GM12878 (cell line): Measurements from ENCODE around the gene HCN4.

Experiments used
- BRCA1 ChIP-seq: IDR thresholded peaks from 2 replicates; pipeline ENCODE4 v1.6.1; 2011; ENCODE audit warnings: low read depth, low read length, improper control_type of control experiment
- EED ChIP-seq: sonication (generic); IDR thresholded peaks from 2 replicates; pipeline ENCODE4 v1.6.1; 2016; ENCODE audit warnings: antibody characterized with exemption, low read depth
- EZH2 ChIP-seq: IDR thresholded peaks from 2 replicates; pipeline ENCODE4 v1.6.1; 2012; ENCODE audit warnings: low read depth, mild to moderate bottlenecking, control low read depth, inconsistent platforms, low read length, borderline replicate concordance; ENCODE audit not compliant: control insufficient read depth
- FOS ChIP-seq: IDR thresholded peaks from 3 replicates; pipeline ENCODE4 v1.6.1; 2011; ENCODE audit warnings: borderline replicate concordance; ENCODE audit not compliant: insufficient read length; ENCODE audit errors: extremely low read depth
- IKZF1 ChIP-seq: fragments of 450-650 bp; conservative IDR thresholded peaks from 2 replicates; pipeline ENCODE4 v1.6.1; 2017; ENCODE audit warnings: antibody characterized with exemption, mild to moderate bottlenecking
- MAX ChIP-seq: IDR thresholded peaks from 2 replicates; pipeline ENCODE4 v1.6.1; 2012; ENCODE audit warnings: low read depth, low read length, improper control_type of control experiment
- POLR2AphosphoS2 ChIP-seq: IDR thresholded peaks from 2 replicates; pipeline ENCODE4 v1.6.1; 2011; ENCODE audit warnings: low read depth, mild to moderate bottlenecking, low read length, improper control_type of control experiment, moderate library complexity
- SMARCA5 ChIP-seq: fragments of 450-650 bp; IDR thresholded peaks from 2 replicates; pipeline ENCODE4 v1.6.1; 2017; ENCODE audit warnings: mild to moderate bottlenecking
- SRF ChIP-seq, 2 experiments: IDR thresholded peaks; 2 replicates each; pipeline ENCODE4 v1.6.1; 2011; ENCODE audit warnings: low read depth in 2 of 2, low read length in 2 of 2, mild to moderate bottlenecking in 1 of 2, moderate library complexity in 1 of 2
- TCF12 ChIP-seq: IDR thresholded peaks from 2 replicates; pipeline ENCODE4 v1.6.1; 2011; ENCODE audit warnings: low read depth, mild to moderate bottlenecking, low read length
- TF ChIP-seq, protein P1 (sequence below): IDR thresholded peaks from 2 replicates; pipeline ENCODE4 v1.6.1; 2011; ENCODE audit warnings: mild to moderate bottlenecking, low read depth, low read length, moderate library complexity; ENCODE audit not compliant: insufficient replicate concordance

GRCh38 chr15:73317651-73318462 is 50.9 kb downstream of the HCN4 start:
- no peak for TF ChIP-seq POLR2AphosphoS2
- TF ChIP-seq BRCA1 = no peak
- no peak for TF ChIP-seq EED
- TF ChIP-seq FOS = no peak
- TF ChIP-seq, protein P1, sequence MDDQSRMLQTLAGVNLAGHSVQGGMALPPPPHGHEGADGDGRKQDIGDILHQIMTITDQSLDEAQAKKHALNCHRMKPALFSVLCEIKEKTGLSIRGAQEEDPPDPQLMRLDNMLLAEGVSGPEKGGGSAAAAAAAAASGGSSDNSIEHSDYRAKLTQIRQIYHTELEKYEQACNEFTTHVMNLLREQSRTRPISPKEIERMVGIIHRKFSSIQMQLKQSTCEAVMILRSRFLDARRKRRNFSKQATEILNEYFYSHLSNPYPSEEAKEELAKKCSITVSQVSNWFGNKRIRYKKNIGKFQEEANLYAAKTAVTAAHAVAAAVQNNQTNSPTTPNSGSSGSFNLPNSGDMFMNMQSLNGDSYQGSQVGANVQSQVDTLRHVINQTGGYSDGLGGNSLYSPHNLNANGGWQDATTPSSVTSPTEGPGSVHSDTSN = no peak
- no peak for TF ChIP-seq IKZF1
- no peak for TF ChIP-seq TCF12
- no peak for TF ChIP-seq SRF (IDR thresholded peaks at IDR 0.05; ENCODE audit: low read depth in 2 of 2, low read length in 2 of 2)
- no peak for TF ChIP-seq MAX
- TF ChIP-seq EZH2 = no peak
- TF ChIP-seq SMARCA5 = no peak
